Liver (tissue), 9 donors: ENCODE measurements around the gene ACLY. TPM values are rescaled to one million over a fixed set of nuclear protein-coding genes. Genes with fewer than 3 reads are reported as not detected.

Source experiments
- DNase-seq: peaks from one replicate; pipeline ENCODE4 v3.0.0-alpha.2; 2017; ENCODE audit warnings: low spot score
- H3K27ac ChIP-seq, 2 donors: one replicate each; pipeline ENCODE4 v1.7.0; 2013; ENCODE audit warnings: inconsistent platforms in 2 of 2, low read length in 2 of 2, control low read depth in 1 of 2, low read depth in 1 of 2, mild to moderate bottlenecking in 1 of 2
- H3K27me3 ChIP-seq, 4 donors: one replicate each; pipeline versions ENCODE4 v1.6.1 to v1.7.0; 2013; ENCODE audit warnings: low read length in 3 of 4, inconsistent platforms in 1 of 4, mild to moderate bottlenecking in 1 of 4, moderate library complexity in 1 of 4; ENCODE audit not compliant: control insufficient read depth in 4 of 4, insufficient read depth in 4 of 4
- H3K36me3 ChIP-seq, 4 donors: one replicate each; pipeline versions ENCODE4 v1.6.1 to v1.7.0; 2013; ENCODE audit warnings: low read length in 3 of 4, mild to moderate bottlenecking in 3 of 4, low read depth in 1 of 4, moderate library complexity in 1 of 4; ENCODE audit not compliant: control insufficient read depth in 4 of 4, insufficient read depth in 3 of 4
- H3K4me1 ChIP-seq, 4 donors: one replicate each; pipeline versions ENCODE4 v1.6.1 to v1.7.0; 2013; ENCODE audit warnings: low read length in 3 of 4, mild to moderate bottlenecking in 3 of 4, moderate library complexity in 1 of 4; ENCODE audit not compliant: control insufficient read depth in 4 of 4, insufficient read depth in 4 of 4
- H3K4me3 ChIP-seq, 3 donors: one replicate each; pipeline versions ENCODE4 v1.6.1 to v1.7.0; 2013; ENCODE audit warnings: low read length in 3 of 3, control low read depth in 1 of 3, low read depth in 1 of 3, mild to moderate bottlenecking in 1 of 3
- H3K9ac ChIP-seq, 2 donors: one replicate each; pipeline ENCODE4 v1.7.0; 2013; ENCODE audit warnings: low read length in 2 of 2, mild to moderate bottlenecking in 2 of 2, moderate library complexity in 2 of 2, control low read depth in 1 of 2, low read depth in 1 of 2
- H3K9me3 ChIP-seq, 4 donors: one replicate each; pipeline versions ENCODE4 v1.6.1 to v1.7.0; 2013; ENCODE audit warnings: low read length in 3 of 4; ENCODE audit not compliant: control insufficient read depth in 4 of 4
- EGR1 ChIP-seq, 2 donors: IDR thresholded peaks; 2 replicates each; pipeline ENCODE4 v1.6.1; 2016 to 2018; ENCODE audit warnings: antibody characterized with exemption in 2 of 2, low read depth in 2 of 2
- FOXA1 ChIP-seq: IDR thresholded peaks from 2 replicates; pipeline ENCODE4 v1.6.1; 2016; ENCODE audit warnings: antibody characterized with exemption
- GABPA ChIP-seq, 2 donors: IDR thresholded peaks in 1 of 2; conservative IDR thresholded peaks in 1 of 2; 2 replicates each; pipeline ENCODE4 v1.6.1; 2016; ENCODE audit warnings: antibody characterized with exemption in 2 of 2, mild to moderate bottlenecking in 1 of 2, moderate library complexity in 1 of 2
- HNF4A ChIP-seq, 2 donors: conservative IDR thresholded peaks; 2 replicates each; pipeline ENCODE4 v1.6.1; 2016; ENCODE audit warnings: antibody characterized with exemption in 2 of 2, mild to moderate bottlenecking in 2 of 2
- HNF4G ChIP-seq: IDR thresholded peaks from 2 replicates; pipeline ENCODE4 v1.6.1; 2016; ENCODE audit warnings: antibody characterized with exemption
- JUND ChIP-seq, 2 donors: IDR thresholded peaks; 2 replicates each; pipeline ENCODE4 v1.6.1; 2016; ENCODE audit warnings: antibody characterized with exemption in 2 of 2
- RAD21 ChIP-seq, 2 donors: IDR thresholded peaks; 2 replicates each; pipeline ENCODE4 v1.6.1; 2016; ENCODE audit warnings: antibody characterized with exemption in 2 of 2, mild to moderate bottlenecking in 2 of 2
- SP1 ChIP-seq: IDR thresholded peaks from 2 replicates; pipeline ENCODE4 v1.6.1; 2018; ENCODE audit warnings: antibody characterized with exemption, mild to moderate bottlenecking
- TAF1 ChIP-seq: conservative IDR thresholded peaks from 2 replicates; pipeline ENCODE4 v1.6.1; 2016; ENCODE audit warnings: antibody characterized with exemption, mild to moderate bottlenecking
- YY1 ChIP-seq: IDR thresholded peaks from 2 replicates; pipeline ENCODE4 v1.6.1; 2016; ENCODE audit warnings: antibody characterized with exemption, mild to moderate bottlenecking
- WGBS: extraction: QIAGEN DNeasy Blood & Tissue Kit; methylation state at CpG from one replicate; pipeline ENCODE4 v1.1.7; 2013; 5-methylcytosine and 5-hydroxymethylcytosine counted together
- polyA plus RNA-seq, 2 donors: library from polyadenylated mRNA; stranded (reverse) in 1 of 2; unstranded in 1 of 2; fragments of 200-250 nt in 1 of 2; fragments of >200 nt in 1 of 2; fragmentation: Nextera tagmentation in 1 of 2; extraction: Ambion mirVana in 1 of 2; gene quantifications; one replicate each; pipeline versions ENCODE4 v1.2.1 to v1.2.3, GENCODE V29; 2013 to 2015
- total RNA-seq, 2 donors: library from RNA; depleted of rRNA; stranded (reverse); fragments of >200 nt; gene quantifications; one replicate each; pipeline ENCODE4 v1.2.3, GENCODE V29; 2014
- TF ChIP-seq, protein P1 (sequence below): IDR thresholded peaks from 2 replicates; pipeline ENCODE4 v1.6.1; 2016; ENCODE audit warnings: antibody characterized with exemption
- TF ChIP-seq, protein P2 (sequence below): IDR thresholded peaks from 2 replicates; pipeline ENCODE4 v1.6.1; 2016; ENCODE audit warnings: antibody characterized with exemption
- TF ChIP-seq, protein P3 (sequence below): IDR thresholded peaks from 2 replicates; pipeline ENCODE4 v1.6.1; 2016; ENCODE audit warnings: antibody characterized with exemption, mild to moderate bottlenecking
- TF ChIP-seq, protein P4 (sequence below): fragments of 150-350 bp; IDR thresholded peaks from 2 replicates; pipeline ENCODE4 v1.5.1; 2017; ENCODE audit warnings: improper control_type of control experiment, low read depth, low read length; ENCODE audit not compliant: missing input control
- donor health status: healthy.
- donor health status: healthy.
- donor health status: healthy.
- donor health status: healthy.
- donor health status: healthy.

ACLY gene
- total and polyA plus RNA-seq, 4 donors, result 12.1 to 133 (median 37.1) TPM

DNA sequence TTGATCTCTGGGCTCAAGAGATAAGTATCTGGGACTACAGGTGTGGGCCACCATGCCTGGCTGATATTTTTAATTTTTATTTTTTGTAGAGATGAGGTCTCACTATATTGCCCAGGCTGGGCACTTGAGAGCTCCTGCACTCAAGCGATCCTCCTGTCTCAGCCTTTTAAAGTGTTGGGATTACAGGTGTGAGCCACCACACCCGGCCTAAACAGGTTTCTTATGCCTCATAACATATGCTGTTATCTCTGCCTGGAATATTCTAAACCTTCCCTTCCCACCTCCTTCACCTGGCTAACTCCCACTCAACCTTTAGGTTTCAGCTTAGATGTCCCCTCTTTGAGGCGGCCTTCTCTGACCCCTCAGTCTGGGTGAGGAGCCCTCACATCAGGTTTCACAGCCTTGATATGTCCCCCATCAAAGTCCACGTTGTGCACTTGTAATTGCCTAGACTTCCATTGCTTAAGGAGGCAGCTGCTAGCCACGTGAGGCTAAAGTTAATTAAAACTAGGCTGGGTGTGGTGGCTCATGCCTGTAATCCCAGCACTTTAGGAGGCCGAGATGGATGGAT, 39.2 kb upstream of the ACLY start:
- no peak for TF ChIP-seq TAF1
- TF ChIP-seq, protein P1, sequence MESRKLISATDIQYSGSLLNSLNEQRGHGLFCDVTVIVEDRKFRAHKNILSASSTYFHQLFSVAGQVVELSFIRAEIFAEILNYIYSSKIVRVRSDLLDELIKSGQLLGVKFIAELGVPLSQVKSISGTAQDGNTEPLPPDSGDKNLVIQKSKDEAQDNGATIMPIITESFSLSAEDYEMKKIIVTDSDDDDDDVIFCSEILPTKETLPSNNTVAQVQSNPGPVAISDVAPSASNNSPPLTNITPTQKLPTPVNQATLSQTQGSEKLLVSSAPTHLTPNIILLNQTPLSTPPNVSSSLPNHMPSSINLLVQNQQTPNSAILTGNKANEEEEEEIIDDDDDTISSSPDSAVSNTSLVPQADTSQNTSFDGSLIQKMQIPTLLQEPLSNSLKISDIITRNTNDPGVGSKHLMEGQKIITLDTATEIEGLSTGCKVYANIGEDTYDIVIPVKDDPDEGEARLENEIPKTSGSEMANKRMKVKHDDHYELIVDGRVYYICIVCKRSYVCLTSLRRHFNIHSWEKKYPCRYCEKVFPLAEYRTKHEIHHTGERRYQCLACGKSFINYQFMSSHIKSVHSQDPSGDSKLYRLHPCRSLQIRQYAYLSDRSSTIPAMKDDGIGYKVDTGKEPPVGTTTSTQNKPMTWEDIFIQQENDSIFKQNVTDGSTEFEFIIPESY, result no peak
- TF ChIP-seq JUND (IDR thresholded peaks at IDR 0.05), result no peak
- TF ChIP-seq HNF4A (conservative IDR thresholded peaks at IDR 0.05), result no peak
- TF ChIP-seq EGR1 (IDR thresholded peaks at IDR 0.05; ENCODE audit: low read depth in 2 of 2), result no peak
- TF ChIP-seq, protein P2, sequence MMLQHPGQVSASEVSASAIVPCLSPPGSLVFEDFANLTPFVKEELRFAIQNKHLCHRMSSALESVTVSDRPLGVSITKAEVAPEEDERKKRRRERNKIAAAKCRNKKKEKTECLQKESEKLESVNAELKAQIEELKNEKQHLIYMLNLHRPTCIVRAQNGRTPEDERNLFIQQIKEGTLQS, result no peak
- TF ChIP-seq YY1, result no peak
- TF ChIP-seq FOXA1, result no peak
- TF ChIP-seq, protein P3, sequence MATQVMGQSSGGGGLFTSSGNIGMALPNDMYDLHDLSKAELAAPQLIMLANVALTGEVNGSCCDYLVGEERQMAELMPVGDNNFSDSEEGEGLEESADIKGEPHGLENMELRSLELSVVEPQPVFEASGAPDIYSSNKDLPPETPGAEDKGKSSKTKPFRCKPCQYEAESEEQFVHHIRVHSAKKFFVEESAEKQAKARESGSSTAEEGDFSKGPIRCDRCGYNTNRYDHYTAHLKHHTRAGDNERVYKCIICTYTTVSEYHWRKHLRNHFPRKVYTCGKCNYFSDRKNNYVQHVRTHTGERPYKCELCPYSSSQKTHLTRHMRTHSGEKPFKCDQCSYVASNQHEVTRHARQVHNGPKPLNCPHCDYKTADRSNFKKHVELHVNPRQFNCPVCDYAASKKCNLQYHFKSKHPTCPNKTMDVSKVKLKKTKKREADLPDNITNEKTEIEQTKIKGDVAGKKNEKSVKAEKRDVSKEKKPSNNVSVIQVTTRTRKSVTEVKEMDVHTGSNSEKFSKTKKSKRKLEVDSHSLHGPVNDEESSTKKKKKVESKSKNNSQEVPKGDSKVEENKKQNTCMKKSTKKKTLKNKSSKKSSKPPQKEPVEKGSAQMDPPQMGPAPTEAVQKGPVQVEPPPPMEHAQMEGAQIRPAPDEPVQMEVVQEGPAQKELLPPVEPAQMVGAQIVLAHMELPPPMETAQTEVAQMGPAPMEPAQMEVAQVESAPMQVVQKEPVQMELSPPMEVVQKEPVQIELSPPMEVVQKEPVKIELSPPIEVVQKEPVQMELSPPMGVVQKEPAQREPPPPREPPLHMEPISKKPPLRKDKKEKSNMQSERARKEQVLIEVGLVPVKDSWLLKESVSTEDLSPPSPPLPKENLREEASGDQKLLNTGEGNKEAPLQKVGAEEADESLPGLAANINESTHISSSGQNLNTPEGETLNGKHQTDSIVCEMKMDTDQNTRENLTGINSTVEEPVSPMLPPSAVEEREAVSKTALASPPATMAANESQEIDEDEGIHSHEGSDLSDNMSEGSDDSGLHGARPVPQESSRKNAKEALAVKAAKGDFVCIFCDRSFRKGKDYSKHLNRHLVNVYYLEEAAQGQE, result no peak
- no peak for TF ChIP-seq GABPA (IDR thresholded peaks at IDR 0.05 in 1 of 2, conservative IDR thresholded peaks at IDR 0.05 in 1 of 2)
- TF ChIP-seq, protein P4, sequence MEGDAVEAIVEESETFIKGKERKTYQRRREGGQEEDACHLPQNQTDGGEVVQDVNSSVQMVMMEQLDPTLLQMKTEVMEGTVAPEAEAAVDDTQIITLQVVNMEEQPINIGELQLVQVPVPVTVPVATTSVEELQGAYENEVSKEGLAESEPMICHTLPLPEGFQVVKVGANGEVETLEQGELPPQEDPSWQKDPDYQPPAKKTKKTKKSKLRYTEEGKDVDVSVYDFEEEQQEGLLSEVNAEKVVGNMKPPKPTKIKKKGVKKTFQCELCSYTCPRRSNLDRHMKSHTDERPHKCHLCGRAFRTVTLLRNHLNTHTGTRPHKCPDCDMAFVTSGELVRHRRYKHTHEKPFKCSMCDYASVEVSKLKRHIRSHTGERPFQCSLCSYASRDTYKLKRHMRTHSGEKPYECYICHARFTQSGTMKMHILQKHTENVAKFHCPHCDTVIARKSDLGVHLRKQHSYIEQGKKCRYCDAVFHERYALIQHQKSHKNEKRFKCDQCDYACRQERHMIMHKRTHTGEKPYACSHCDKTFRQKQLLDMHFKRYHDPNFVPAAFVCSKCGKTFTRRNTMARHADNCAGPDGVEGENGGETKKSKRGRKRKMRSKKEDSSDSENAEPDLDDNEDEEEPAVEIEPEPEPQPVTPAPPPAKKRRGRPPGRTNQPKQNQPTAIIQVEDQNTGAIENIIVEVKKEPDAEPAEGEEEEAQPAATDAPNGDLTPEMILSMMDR, result no peak
- TF ChIP-seq HNF4G, result no peak
- TF ChIP-seq SP1, result no peak
- no peak for TF ChIP-seq RAD21 (IDR thresholded peaks at IDR 0.05)
- Histone ChIP-seq H3K4me1 (peaks cover 0 to 5% (median 0%) of the 10 kb centered on the region in 4 donors), H3K27ac (no peak overlapping the region), H3K9ac (no peak overlapping the region), H3K9me3 (no peaks in the 10 kb centered on the region), H3K36me3 (no peaks in the 10 kb centered on the region), H3K27me3 (no peaks in the 10 kb centered on the region), H3K4me3 (no peak overlapping the region)
- 87% methylated on average over 6 of the region's 6 CpGs for WGBS
- DNase-seq, result no peak
